GM12864 (cell line): ENCODE measurements around the gene FNIP1.

Experiments
- DNase-seq: peaks from one replicate; pipeline ENCODE4 v3.0.0-alpha.2; 2011; ENCODE audit warnings: low read depth
- H3K4me3 ChIP-seq: 2 replicates; pipeline ENCODE4 v1.5.1; 2011; ENCODE audit warnings: mild to moderate bottlenecking, low read depth, low read length, control low read depth
- CTCF ChIP-seq: IDR thresholded peaks from 2 replicates; pipeline ENCODE4 v1.5.1; 2011; ENCODE audit warnings: low read depth, mild to moderate bottlenecking, moderate library complexity, low read length, control low read depth, inconsistent platforms; ENCODE audit errors: missing control alignments

Gene FNIP1

DNA sequence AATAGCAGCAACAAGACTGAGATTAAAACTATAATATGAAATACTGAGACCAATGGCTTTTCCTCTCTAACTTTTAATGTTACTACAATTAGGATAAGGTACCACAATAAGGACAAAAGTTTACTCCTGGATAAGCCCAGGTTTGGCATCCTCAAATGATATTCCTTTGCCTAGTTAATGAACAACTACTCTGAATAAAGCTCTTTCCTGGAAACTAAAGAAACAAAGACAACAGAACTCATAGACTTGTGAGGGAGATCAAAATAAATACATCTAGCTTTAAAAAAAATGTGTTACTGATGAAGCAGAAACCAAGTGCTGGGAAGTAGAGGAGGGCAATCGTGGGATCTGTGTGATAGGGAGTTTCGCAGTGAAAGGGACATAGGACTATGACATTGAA is 142.5 kb downstream of the FNIP1 start:
- DNase-seq: no peak
- H3K4me3 ChIP-seq: no peak overlapping the region
- TF ChIP-seq CTCF: no peak

DNA sequence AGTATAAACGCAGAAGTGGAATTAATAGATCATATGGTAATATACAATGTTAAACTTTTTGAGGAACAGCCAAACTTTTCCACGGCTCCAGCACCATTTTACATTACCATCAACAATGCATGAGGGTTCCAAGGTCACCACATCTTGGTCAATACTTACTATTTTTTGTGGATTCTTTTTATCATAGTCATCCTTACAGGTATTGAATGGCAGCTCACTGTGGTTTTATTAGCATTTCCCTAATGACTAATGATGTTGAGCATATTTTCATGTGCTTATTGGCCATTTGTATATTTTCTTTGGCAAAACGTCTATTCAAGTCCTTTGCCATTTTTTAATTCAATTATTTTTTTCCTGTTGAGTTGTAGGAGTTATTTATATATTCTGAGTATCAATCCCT is 147.7 kb downstream of the FNIP1 start:
- no peak for DNase-seq
- no peak for TF ChIP-seq CTCF
- no peak overlapping the region for H3K4me3 ChIP-seq

DNA sequence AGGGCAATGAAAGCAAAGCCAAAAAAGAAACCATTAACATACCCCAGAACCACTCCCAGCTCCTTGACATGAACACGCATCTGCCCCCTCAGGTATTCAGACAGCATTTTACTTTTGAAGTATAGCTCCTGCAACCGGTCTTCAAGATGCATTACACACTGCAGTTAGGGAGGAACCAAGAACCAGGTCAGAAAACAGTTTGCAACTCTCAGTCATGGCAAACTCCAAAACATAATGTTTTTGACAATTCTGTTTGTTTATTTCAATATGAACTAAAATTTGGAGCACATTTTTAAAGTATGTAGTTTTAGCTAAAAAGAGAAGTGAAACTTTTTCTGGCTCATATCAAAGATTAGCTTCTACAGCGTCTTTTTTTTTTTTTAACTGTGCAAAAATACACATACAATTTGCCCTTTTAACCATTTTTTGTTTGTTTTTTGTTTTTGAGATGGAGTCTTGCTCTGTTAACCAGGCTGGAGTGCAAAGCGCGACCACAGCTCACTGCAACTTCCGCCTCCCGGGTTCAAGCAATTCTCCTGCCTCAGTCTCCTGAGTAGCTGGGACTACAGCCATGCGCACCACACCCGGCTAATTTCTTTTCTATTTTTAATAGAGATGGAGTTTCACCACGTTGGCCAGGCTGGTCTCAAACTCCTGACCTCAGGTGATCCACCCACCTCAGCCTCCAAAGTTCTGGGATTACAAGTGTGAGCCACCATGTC is 149.6 kb downstream of the FNIP1 start:
- no peak overlapping the region; the same call in 1 of the 2 replicates for H3K4me3 ChIP-seq
- TF ChIP-seq CTCF: no peak
- DNase-seq: no peak

GRCh38 chr5:131644822-131645221 is 152.0 kb downstream of the FNIP1 start:
- DNase-seq: no peak
- no peak for TF ChIP-seq CTCF
- no peak overlapping the region for H3K4me3 ChIP-seq

- H3K4me3 ChIP-seq: no peak overlapping the region
- no peak for TF ChIP-seq CTCF
- no peak for DNase-seq
Measured at GRCh38 chr5:131644370-131644769, 152.4 kb downstream of the FNIP1 start.

DNA sequence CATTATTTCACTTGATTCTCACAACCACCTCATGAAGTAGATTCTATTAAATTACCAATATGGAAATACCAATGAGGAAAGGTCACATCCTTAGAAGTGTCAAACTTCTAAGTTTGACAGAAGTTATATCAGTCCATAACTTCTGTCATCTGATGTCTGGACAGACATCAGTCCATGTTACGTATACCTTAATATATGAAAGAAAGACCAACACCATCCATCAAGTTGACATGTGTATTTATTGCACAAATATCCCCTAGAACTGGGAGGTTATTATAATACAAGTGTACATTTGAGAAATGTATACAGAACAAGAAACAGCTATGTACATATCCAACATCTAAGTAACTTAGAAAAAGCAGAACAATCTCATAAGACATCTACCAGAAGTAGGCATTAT is 155.3 kb downstream of the FNIP1 start:
- DNase-seq: no peak
- H3K4me3 ChIP-seq: no peak overlapping the region
- TF ChIP-seq CTCF: no peak

DNA sequence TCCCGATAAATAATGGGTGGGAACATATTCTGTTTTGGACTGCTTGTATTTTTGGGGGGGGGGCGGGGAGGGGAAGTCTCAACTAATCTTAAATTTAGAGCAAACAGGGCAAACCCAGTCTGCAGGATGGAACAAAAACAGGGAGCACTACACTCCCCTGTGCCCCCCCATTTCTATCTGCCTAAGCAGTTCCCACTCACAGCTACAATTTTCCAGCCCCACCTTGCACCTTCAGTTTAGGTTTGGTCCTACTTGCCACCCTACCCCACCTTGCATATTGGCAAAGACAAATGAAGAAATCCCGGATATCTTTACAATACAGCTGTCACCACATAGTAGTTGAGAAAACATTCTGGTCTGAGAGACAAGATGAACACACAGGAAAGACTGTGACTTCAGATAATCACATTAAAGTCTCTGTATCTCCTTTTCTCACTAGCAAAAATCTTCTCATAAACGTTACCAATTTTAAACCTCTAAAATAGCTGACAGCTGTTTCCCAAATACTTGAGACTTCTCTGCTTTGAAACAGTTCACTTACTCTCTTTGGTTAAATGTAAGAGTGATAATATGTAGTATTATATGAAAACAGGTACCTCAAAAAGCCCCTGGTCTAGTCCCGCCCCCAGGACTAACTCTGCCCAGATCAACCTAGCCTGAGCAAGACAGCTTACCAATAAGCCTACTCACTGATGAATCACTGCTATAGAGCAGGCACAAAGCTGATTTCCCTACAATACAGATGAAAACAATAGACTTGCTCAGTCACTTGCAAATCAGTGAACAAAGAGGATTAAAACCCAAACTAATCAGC is 156.6 kb downstream of the FNIP1 start:
- no peak for TF ChIP-seq CTCF
- DNase-seq: no peak
- no peak overlapping the region for H3K4me3 ChIP-seq
